ENCODE results near the gene GLRA1.

DNA sequence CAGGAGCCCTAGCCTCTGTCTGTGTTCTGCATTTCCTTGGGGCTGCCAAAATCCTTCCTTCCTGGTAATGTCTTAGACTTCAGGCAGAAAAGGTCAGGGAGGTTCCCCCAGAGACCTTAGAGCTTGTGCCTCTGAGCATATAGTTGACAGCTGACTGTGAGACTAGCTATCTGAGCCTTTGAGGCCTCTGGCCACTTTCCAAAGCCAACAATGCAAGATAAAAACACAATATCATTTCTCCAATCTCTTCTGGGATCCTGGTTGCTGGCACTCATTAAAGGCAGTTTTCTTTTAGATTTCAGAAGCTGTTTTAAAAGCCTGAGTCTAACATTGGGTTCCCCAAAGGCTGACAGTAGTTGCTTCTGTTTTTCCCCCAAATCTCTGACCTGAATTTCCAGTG lies 13.2 kb upstream of the GLRA1 start:
- TF ChIP-seq, protein P1, sequence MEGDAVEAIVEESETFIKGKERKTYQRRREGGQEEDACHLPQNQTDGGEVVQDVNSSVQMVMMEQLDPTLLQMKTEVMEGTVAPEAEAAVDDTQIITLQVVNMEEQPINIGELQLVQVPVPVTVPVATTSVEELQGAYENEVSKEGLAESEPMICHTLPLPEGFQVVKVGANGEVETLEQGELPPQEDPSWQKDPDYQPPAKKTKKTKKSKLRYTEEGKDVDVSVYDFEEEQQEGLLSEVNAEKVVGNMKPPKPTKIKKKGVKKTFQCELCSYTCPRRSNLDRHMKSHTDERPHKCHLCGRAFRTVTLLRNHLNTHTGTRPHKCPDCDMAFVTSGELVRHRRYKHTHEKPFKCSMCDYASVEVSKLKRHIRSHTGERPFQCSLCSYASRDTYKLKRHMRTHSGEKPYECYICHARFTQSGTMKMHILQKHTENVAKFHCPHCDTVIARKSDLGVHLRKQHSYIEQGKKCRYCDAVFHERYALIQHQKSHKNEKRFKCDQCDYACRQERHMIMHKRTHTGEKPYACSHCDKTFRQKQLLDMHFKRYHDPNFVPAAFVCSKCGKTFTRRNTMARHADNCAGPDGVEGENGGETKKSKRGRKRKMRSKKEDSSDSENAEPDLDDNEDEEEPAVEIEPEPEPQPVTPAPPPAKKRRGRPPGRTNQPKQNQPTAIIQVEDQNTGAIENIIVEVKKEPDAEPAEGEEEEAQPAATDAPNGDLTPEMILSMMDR (IDR thresholded peaks at IDR 0.05; ENCODE audit: low read depth, low read length, missing input control), result no peak
- TF ChIP-seq, protein P2, sequence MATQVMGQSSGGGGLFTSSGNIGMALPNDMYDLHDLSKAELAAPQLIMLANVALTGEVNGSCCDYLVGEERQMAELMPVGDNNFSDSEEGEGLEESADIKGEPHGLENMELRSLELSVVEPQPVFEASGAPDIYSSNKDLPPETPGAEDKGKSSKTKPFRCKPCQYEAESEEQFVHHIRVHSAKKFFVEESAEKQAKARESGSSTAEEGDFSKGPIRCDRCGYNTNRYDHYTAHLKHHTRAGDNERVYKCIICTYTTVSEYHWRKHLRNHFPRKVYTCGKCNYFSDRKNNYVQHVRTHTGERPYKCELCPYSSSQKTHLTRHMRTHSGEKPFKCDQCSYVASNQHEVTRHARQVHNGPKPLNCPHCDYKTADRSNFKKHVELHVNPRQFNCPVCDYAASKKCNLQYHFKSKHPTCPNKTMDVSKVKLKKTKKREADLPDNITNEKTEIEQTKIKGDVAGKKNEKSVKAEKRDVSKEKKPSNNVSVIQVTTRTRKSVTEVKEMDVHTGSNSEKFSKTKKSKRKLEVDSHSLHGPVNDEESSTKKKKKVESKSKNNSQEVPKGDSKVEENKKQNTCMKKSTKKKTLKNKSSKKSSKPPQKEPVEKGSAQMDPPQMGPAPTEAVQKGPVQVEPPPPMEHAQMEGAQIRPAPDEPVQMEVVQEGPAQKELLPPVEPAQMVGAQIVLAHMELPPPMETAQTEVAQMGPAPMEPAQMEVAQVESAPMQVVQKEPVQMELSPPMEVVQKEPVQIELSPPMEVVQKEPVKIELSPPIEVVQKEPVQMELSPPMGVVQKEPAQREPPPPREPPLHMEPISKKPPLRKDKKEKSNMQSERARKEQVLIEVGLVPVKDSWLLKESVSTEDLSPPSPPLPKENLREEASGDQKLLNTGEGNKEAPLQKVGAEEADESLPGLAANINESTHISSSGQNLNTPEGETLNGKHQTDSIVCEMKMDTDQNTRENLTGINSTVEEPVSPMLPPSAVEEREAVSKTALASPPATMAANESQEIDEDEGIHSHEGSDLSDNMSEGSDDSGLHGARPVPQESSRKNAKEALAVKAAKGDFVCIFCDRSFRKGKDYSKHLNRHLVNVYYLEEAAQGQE (IDR thresholded peaks at IDR 0.05), result no peak
- TF ChIP-seq JUND (IDR thresholded peaks at IDR 0.05) (no peak), GABPA (IDR thresholded peaks at IDR 0.05 in 1 of 2, conservative IDR thresholded peaks at IDR 0.05 in 1 of 2) (no peak), RAD21 (IDR thresholded peaks at IDR 0.05) (no peak), HNF4A (conservative IDR thresholded peaks at IDR 0.05) (no peak), EGR1 (IDR thresholded peaks at IDR 0.05; ENCODE audit: low read depth in 2 of 2) (no peak), TAF1 (conservative IDR thresholded peaks at IDR 0.05) (no peak)
- TF ChIP-seq, protein P3, sequence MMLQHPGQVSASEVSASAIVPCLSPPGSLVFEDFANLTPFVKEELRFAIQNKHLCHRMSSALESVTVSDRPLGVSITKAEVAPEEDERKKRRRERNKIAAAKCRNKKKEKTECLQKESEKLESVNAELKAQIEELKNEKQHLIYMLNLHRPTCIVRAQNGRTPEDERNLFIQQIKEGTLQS (IDR thresholded peaks at IDR 0.05), result no peak
- TF ChIP-seq, protein P4, sequence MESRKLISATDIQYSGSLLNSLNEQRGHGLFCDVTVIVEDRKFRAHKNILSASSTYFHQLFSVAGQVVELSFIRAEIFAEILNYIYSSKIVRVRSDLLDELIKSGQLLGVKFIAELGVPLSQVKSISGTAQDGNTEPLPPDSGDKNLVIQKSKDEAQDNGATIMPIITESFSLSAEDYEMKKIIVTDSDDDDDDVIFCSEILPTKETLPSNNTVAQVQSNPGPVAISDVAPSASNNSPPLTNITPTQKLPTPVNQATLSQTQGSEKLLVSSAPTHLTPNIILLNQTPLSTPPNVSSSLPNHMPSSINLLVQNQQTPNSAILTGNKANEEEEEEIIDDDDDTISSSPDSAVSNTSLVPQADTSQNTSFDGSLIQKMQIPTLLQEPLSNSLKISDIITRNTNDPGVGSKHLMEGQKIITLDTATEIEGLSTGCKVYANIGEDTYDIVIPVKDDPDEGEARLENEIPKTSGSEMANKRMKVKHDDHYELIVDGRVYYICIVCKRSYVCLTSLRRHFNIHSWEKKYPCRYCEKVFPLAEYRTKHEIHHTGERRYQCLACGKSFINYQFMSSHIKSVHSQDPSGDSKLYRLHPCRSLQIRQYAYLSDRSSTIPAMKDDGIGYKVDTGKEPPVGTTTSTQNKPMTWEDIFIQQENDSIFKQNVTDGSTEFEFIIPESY (IDR thresholded peaks at IDR 0.05), result no peak
- TF ChIP-seq, protein P5, sequence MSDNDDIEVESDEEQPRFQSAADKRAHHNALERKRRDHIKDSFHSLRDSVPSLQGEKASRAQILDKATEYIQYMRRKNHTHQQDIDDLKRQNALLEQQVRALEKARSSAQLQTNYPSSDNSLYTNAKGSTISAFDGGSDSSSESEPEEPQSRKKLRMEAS (IDR thresholded peaks at IDR 0.05), result no peak

All from liver (tissue), 3 donors.